Measurements from ENCODE around the gene TMEM98. TPM values are rescaled to one million over a fixed set of nuclear protein-coding genes. Genes with fewer than 3 reads are reported as not detected.
"Not testable (repeated sequence)": the region's sequence is repeated elsewhere in the genome, so short reads cannot be mapped to it uniquely, and the experiment has no call there.

TMEM98 gene
- total RNA-seq, 1 donor from 2014 or later: 47.9 TPM

DNA sequence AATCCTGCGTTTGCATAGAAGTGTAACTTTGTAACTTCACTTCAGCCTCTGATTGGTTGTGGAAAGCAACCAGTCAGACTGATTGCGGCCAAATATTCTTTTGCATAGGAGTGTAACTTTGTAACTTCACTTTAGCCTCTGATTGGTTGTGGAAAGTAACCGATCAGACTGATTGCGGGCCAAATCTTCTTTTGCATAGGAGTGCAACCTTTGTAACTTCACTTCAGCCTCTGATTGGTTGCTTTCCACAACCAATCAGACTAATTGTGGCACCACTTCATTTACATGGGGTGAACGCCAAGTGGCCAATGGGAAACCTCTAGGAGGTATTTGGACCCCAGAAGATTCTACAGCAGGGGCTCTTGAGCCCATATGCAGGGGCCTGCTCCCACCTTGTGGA lies 1.8 kb upstream of the TMEM98 start:
- no peak for ATAC-seq
- no peak for DNase-seq
- Histone ChIP-seq H3K4me3 (no peak overlapping the region), H3K36me3 (no peaks in the 10 kb centered on the region), H3K9me3 (no peaks in the 10 kb centered on the region), H3K27me3 (ENCODE audit: low read depth) (peaks cover 15% of the 10 kb centered on the region), H3K27ac (no peak overlapping the region), H3K4me1 (peaks cover 8% of the 10 kb centered on the region)
- no peak for TF ChIP-seq CTCF (IDR thresholded peaks at IDR 0.05)
- intact Hi-C loops (cut with DNase I): no loop called here

DNA sequence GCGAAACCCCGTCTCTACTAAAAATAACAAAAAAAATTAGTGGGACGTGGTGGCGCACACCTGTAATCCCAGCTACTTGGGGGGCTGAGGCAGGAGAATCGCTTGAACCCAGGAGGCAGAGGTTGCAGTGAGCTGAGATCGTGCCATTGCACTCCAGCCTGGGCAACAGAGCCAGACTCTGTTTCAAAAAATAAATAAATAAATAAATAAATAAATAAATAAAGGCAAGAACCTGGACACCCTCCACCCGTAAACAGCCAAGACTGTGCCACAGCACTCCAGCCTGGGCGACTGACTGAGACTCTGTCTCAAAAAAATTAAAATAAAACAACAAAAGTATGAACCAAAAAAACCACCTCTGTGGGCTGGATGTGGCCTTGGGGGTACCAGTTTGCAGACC lies 1.2 kb upstream of the TMEM98 start:
- H3K27ac ChIP-seq; intact Hi-C loops (cut with DNase I); DNase-seq; H3K9me3 ChIP-seq; H3K4me3 ChIP-seq; ATAC-seq; H3K4me1 ChIP-seq; H3K36me3 ChIP-seq: not testable (repeated sequence)
- peaks cover 15% of the 10 kb centered on the region for H3K27me3 ChIP-seq (ENCODE audit: low read depth)

- intact Hi-C loops (cut with DNase I): no loop called here
- peak; percentile 5 to 21 for ATAC-seq
- H3K4me1 ChIP-seq: peaks cover 8% of the 10 kb centered on the region
- peak overlapping the region; percentile 73 for H3K27ac ChIP-seq
- peak overlapping the region; percentile 58 for H3K4me3 ChIP-seq
- no peak for DNase-seq
- TF ChIP-seq CTCF (IDR thresholded peaks at IDR 0.05): no peak
- no peaks in the 10 kb centered on the region for H3K9me3 ChIP-seq
- no peaks in the 10 kb centered on the region for H3K36me3 ChIP-seq
- H3K27me3 ChIP-seq (ENCODE audit: low read depth): peaks cover 15% of the 10 kb centered on the region
Measured at GRCh38 chr17:32927201-32927723, 691 bp upstream of the TMEM98 start.

DNA sequence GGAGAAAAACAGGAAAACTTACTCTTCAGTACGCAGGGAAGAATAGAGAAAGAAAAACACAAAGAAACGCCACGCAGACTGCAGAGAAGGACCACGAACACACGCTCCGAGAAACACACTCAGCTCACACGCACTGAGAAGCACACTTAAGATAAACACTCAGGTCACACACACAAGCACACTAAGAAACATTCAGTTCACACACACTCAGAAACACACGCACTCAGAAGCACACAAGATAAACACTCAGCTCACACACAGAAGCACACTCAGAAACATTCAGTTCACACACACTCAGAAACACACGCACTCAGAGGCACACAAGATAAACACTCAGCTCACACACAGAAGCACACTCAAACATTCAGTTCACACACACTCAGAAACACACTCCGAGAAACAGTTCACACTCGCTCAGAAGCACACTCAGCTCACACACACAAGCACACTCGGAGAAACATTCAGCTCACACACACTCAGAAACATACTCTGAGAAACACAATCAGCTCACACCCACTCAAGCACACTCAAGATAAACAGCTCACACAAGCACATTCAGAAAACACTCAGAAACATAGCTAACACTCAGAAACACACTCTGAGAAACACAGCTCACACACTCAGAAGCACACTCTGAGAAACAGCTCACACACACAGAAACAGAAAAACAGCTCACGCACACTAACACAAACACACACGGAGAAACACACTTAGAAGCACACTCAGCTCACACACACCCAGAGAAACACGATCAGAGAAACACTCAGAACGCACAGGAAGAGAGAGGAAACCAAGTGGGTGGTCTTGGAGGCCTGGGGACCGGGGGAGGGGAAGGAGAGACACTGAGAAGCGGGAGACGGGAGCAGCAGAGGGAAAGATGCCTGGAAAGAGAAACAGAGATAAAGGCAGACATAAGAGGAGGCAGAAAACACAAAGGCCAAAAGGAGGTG lies 908 bp downstream of the TMEM98 start:
- H3K27me3 ChIP-seq (ENCODE audit: low read depth): peaks cover 15% of the 10 kb centered on the region
- peak; percentile 13 to 28 for ATAC-seq
- DNase-seq: no peak
- no peaks in the 10 kb centered on the region for H3K9me3 ChIP-seq
- peaks cover 5% of the 10 kb centered on the region for H3K36me3 ChIP-seq
- no peak for TF ChIP-seq CTCF (IDR thresholded peaks at IDR 0.05)
- intact Hi-C loops (cut with DNase I): no loop called here
- peaks cover 8% of the 10 kb centered on the region for H3K4me1 ChIP-seq
- peak overlapping the region; percentile 73 for H3K27ac ChIP-seq
- peak overlapping the region; percentile 58 for H3K4me3 ChIP-seq

DNA sequence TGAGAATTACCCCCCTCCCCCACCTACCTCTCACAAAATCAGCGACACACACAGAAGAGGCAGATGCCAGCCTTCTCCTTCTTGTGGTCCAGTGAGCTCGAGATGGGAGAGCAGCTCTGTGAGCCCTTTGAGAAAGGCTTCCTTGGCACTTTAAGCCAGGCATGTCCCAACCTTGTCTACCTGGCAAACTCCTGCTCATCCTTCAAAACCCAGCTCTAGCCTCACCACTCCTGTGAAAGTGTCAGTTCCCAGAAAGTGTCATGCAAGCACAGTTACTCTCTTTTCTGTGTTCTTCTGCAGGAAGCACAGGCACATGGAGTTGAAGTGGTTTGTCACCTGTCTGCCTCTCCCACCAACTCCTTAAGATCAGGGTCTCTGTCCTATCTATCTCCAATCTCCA lies 1.6 kb downstream of the TMEM98 start:
- Histone ChIP-seq H3K4me3 (no peak overlapping the region), H3K4me1 (peaks cover 8% of the 10 kb centered on the region), H3K9me3 (no peaks in the 10 kb centered on the region), H3K27me3 (ENCODE audit: low read depth) (peaks cover 15% of the 10 kb centered on the region), H3K27ac (no peak overlapping the region), H3K36me3 (peaks cover 12% of the 10 kb centered on the region)
- ATAC-seq: no peak
- no peak for TF ChIP-seq CTCF (IDR thresholded peaks at IDR 0.05)
- no peak for DNase-seq
- intact Hi-C loops (cut with DNase I): no loop called here

DNA sequence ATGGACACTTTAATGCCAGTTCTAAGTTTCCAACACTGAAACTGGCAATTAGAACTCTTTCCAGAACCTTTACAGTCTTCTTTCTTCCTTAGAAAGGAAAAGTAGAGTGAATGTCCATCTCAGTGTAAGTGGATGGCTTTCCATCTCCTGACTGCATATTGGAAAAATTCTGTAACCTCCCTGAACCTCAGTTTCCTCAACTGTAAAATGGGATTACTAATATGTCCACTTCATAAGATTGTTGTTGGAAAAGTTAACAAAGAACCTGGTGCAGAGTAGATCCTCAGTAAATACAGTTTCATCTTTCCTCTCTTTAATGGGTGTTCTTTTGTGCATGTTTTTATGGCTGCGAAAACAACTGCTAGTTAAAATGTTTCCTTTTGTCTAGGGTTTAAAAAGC lies 2.6 kb downstream of the TMEM98 start:
- Histone ChIP-seq H3K9me3 (no peaks in the 10 kb centered on the region), H3K27ac (no peak overlapping the region), H3K36me3 (peaks cover 14% of the 10 kb centered on the region), H3K27me3 (ENCODE audit: low read depth) (peaks cover 15% of the 10 kb centered on the region), H3K4me1 (peaks cover 8% of the 10 kb centered on the region), H3K4me3 (no peak overlapping the region)
- intact Hi-C loops (cut with DNase I): no loop called here
- no peak for DNase-seq
- no peak for TF ChIP-seq CTCF (IDR thresholded peaks at IDR 0.05)
- ATAC-seq: no peak
